ENCODE data around the gene DOCK3.
"Not testable (repeated sequence)": the region's sequence is repeated elsewhere in the genome, so short reads cannot be mapped to it uniquely, and the experiment has no call there.

DNA sequence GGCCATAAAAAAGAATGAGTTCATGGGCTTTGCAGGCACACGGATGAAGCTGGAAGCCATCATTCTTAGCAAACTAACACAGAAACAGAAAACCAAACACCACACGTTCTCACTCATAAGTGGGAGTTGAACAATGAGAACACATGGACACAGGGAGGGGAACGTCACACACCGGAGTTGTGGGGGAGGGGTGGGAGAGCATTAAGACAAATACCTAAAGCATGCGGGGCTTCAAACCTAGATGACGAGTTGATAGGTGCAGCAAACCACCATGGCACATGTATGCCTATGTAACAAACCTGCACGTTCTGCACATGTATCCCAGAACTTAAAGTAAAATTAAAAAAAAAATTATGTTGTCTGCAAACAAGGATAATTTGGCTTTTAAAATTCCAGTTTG is 200.1 kb downstream of the DOCK3 start:
- TF ChIP-seq SMAD4 (CRISPR knock-in tag; IDR thresholded peaks at IDR 0.05); CTCF (IDR thresholded peaks at IDR 0.05); RELA (CRISPR knock-in tag; IDR thresholded peaks at IDR 0.05; ENCODE audit: borderline replicate concordance); ATF1 (CRISPR knock-in tag; IDR thresholded peaks at IDR 0.05); CREM (CRISPR knock-in tag; IDR thresholded peaks at IDR 0.05); MAX (CRISPR knock-in tag; IDR thresholded peaks at IDR 0.05); CREB1 (CRISPR knock-in tag; IDR thresholded peaks at IDR 0.05); USF2 (CRISPR knock-in tag; IDR thresholded peaks at IDR 0.05); TEAD4 (CRISPR knock-in tag; IDR thresholded peaks at IDR 0.05): not testable (repeated sequence)
- TF ChIP-seq, protein P1, sequence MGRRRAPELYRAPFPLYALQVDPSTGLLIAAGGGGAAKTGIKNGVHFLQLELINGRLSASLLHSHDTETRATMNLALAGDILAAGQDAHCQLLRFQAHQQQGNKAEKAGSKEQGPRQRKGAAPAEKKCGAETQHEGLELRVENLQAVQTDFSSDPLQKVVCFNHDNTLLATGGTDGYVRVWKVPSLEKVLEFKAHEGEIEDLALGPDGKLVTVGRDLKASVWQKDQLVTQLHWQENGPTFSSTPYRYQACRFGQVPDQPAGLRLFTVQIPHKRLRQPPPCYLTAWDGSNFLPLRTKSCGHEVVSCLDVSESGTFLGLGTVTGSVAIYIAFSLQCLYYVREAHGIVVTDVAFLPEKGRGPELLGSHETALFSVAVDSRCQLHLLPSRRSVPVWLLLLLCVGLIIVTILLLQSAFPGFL (CRISPR knock-in tag; IDR thresholded peaks at IDR 0.05; ENCODE audit: borderline replicate concordance): not testable (repeated sequence)
- TF ChIP-seq, protein P2, sequence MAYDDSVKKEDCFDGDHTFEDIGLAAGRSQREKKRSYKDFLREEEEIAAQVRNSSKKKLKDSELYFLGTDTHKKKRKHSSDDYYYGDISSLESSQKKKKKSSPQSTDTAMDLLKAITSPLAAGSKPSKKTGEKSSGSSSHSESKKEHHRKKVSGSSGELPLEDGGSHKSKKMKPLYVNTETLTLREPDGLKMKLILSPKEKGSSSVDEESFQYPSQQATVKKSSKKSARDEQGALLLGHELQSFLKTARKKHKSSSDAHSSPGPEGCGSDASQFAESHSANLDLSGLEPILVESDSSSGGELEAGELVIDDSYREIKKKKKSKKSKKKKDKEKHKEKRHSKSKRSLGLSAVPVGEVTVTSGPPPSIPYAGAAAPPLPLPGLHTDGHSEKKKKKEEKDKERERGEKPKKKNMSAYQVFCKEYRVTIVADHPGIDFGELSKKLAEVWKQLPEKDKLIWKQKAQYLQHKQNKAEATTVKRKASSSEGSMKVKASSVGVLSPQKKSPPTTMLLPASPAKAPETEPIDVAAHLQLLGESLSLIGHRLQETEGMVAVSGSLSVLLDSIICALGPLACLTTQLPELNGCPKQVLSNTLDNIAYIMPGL (CRISPR knock-in tag; IDR thresholded peaks at IDR 0.05): not testable (repeated sequence)
- TF ChIP-seq, protein P3, sequence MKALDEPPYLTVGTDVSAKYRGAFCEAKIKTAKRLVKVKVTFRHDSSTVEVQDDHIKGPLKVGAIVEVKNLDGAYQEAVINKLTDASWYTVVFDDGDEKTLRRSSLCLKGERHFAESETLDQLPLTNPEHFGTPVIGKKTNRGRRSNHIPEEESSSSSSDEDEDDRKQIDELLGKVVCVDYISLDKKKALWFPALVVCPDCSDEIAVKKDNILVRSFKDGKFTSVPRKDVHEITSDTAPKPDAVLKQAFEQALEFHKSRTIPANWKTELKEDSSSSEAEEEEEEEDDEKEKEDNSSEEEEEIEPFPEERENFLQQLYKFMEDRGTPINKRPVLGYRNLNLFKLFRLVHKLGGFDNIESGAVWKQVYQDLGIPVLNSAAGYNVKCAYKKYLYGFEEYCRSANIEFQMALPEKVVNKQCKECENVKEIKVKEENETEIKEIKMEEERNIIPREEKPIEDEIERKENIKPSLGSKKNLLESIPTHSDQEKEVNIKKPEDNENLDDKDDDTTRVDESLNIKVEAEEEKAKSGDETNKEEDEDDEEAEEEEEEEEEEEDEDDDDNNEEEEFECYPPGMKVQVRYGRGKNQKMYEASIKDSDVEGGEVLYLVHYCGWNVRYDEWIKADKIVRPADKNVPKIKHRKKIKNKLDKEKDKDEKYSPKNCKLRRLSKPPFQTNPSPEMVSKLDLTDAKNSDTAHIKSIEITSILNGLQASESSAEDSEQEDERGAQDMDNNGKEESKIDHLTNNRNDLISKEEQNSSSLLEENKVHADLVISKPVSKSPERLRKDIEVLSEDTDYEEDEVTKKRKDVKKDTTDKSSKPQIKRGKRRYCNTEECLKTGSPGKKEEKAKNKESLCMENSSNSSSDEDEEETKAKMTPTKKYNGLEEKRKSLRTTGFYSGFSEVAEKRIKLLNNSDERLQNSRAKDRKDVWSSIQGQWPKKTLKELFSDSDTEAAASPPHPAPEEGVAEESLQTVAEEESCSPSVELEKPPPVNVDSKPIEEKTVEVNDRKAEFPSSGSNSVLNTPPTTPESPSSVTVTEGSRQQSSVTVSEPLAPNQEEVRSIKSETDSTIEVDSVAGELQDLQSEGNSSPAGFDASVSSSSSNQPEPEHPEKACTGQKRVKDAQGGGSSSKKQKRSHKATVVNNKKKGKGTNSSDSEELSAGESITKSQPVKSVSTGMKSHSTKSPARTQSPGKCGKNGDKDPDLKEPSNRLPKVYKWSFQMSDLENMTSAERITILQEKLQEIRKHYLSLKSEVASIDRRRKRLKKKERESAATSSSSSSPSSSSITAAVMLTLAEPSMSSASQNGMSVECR (CRISPR knock-in tag; IDR thresholded peaks at IDR 0.05; ENCODE audit: borderline replicate concordance): not testable (repeated sequence)

Measured in WTC11 (cell line).